ENCODE results near the gene BSND.

Gene BSND

GRCh38 chr1:55061000-55061705 lies 62.4 kb downstream of the BSND start:
- H3K36me3 Mint-ChIP-seq (ENCODE audit: low read depth): no peaks in the 10 kb centered on the region
- no peak overlapping the region for H3K4me3 Mint-ChIP-seq
- H3K9me3 Mint-ChIP-seq: no peaks in the 10 kb centered on the region
- peaks cover 7% of the 10 kb centered on the region for H3K4me1 Mint-ChIP-seq (ENCODE audit: low read depth)
- no peak overlapping the region for H3K27ac Mint-ChIP-seq
- H3K27me3 Mint-ChIP-seq: no peaks in the 10 kb centered on the region
